ENCODE measurements around the gene CRHR1. TPM values are rescaled to one million over a fixed set of nuclear protein-coding genes. Genes with fewer than 3 reads are reported as not detected.

Gene CRHR1
- total RNA-seq, 2 donors from 2014 or later = 1.4 to 2.1 TPM

DNA sequence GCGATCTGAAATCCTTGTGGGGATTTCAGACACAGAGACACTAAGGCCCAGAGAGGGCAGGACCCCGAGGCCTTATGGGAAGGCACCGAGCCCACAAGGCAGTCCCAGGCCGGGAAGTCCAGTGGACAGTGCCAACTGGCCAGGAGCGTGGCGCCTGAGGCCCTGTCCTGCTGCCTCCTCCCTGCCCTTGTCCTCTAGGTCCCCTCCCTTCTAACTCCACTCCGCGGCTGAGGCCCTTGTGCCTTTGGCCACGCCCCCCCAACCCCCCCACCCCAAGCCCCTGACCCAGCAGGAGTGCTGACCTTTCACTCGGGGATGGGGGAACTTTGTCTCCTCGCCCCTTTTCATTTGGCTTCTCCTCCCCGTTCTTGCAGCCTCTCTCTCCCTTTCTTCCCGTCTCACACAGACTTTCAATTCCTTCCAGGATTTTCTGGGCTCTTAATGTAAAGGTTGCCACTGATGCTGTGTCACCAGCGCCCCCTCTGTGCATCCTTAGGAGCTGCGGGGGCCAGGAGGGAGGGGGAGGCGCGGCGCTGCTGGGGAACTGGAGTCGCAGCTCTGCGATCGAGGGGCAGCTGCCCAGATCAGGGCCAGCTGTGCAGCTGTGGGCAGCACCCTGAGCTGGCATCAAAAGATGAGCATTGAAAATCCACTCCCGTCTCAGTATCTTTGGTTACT is 29.1 kb downstream of the CRHR1 start:
- 27% methylated on average over 22 of the region's 22 CpGs for WGBS

DNA sequence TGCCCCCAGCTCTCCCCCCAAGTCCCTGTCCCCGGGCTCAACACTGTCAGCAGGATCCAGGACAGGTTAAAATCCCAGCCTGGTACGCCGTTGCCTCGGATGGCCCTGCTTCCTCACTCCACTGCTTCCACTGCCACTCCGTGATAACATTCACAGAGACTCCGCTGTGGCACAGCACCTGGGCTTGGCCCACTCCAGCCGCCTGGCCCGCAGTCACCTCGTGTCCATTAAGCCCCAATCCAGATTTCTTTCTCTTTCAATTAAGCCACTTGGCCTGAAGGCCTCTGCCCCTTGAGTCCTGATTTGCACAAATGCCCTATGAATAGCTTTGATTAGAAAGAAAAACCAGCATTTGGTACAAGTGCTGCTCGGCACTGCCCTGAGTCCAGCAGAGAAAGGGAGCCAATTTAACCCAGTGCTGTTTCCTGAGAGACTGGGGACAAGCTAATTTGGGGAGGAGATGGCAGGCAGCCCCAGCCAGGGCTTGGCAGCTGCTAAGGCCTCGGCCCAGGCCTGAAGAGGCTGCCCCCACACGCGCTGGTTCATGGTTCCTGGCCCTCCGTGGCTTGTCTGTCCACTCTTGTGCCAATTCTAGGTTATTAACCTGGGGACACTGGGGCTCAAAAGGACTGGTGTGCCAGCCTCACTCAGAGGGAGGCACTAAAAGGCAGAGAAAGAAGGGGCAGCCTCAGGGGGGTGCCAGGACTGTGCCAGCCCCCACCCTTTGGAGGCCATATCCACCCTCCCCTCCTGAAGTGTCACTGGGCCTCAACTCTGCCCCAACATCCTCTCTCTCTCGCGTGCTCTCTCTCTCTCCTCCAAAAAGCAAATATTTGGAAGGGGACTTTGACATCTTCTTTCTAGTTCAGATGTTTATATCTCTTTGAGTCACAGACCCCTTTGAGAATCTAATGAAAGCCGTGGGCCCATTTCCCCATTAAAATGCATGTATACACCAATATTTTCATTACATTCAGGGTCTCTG is 30.8 kb downstream of the CRHR1 start:
- Histone ChIP-seq H3K36me3 (no peaks in the 10 kb centered on the region), H3K9me3 (no peaks in the 10 kb centered on the region), H3K27ac (no peak overlapping the region), H3K4me3 (no peak overlapping the region), H3K4me1 (replicated peaks) (no peaks in the 10 kb centered on the region), H3K27me3 (replicated peaks; ENCODE audit: insufficient read depth) (no peaks in the 10 kb centered on the region)
- 85% methylated on average over 17 of the region's 17 CpGs for WGBS
- no peak for TF ChIP-seq POLR2A (IDR thresholded peaks at IDR 0.05)
- TF ChIP-seq CTCF (IDR thresholded peaks at IDR 0.05) = no peak
- no peak for TF ChIP-seq POLR2AphosphoS5 (IDR thresholded peaks at IDR 0.05)
- intact Hi-C loops (cut with DNase I) = no loop called here
- no peak for DNase-seq (ENCODE audit: low spot score)

More for the DNA sequence above, 29.1 kb downstream of the CRHR1 start:
- Histone ChIP-seq H3K27me3 (replicated peaks; ENCODE audit: insufficient read depth) (no peaks in the 10 kb centered on the region), H3K4me3 (no peak overlapping the region), H3K27ac (no peak overlapping the region), H3K36me3 (no peaks in the 10 kb centered on the region), H3K4me1 (replicated peaks) (no peaks in the 10 kb centered on the region), H3K9me3 (no peaks in the 10 kb centered on the region)
- no peak for TF ChIP-seq CTCF (IDR thresholded peaks at IDR 0.05)
- intact Hi-C loops (cut with DNase I) = no loop called here
- no peak for DNase-seq (ENCODE audit: low spot score)

- intact Hi-C loops (cut with DNase I) = no loop called here
These were observed 31.6 kb downstream of the CRHR1 start for GRCh38 chr17:45815752-45816151.

DNA sequence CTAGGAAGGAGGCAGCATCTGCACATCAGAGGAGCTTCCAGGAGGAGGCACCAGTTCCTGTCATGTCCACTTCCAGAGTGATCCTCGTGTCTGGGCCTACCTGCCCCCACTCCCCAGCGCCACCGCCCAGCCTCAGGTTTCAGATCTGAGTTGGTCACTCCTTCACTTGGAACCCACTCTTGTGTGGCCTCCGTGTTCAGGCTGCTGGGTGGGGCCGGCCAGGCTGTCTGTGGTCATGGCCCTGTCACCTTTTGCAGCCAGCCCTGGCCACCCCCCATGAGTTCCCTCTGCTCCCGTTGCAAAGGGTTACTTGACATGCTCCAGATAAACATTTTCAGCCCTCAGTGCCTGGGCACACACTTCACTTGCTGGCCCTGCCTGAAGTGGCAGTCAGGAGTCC is 33.9 kb downstream of the CRHR1 start:
- H3K4me1 ChIP-seq (replicated peaks) = no peaks in the 10 kb centered on the region
- H3K27ac ChIP-seq = no peak overlapping the region
- intact Hi-C loops (cut with DNase I) = no loop called here
- TF ChIP-seq CTCF (IDR thresholded peaks at IDR 0.05) (no peak), POLR2A (IDR thresholded peaks at IDR 0.05) (no peak), POLR2AphosphoS5 (IDR thresholded peaks at IDR 0.05) (no peak)
- no peaks in the 10 kb centered on the region for H3K36me3 ChIP-seq
- H3K9me3 ChIP-seq = no peaks in the 10 kb centered on the region
- no peak for DNase-seq (ENCODE audit: low spot score)
- H3K27me3 ChIP-seq (replicated peaks; ENCODE audit: insufficient read depth) = no peaks in the 10 kb centered on the region
- 69% methylated on average over 6 of the region's 6 CpGs for WGBS
- H3K4me3 ChIP-seq = no peak overlapping the region

More at GRCh38 chr17:45815752-45816151, 31.6 kb downstream of the CRHR1 start:
- Histone ChIP-seq H3K4me1 (replicated peaks) (no peaks in the 10 kb centered on the region), H3K27me3 (replicated peaks; ENCODE audit: insufficient read depth) (no peaks in the 10 kb centered on the region), H3K9me3 (no peaks in the 10 kb centered on the region), H3K27ac (no peak overlapping the region), H3K36me3 (no peaks in the 10 kb centered on the region), H3K4me3 (no peak overlapping the region)
- TF ChIP-seq POLR2AphosphoS5 (IDR thresholded peaks at IDR 0.05) (no peak), POLR2A (IDR thresholded peaks at IDR 0.05) (no peak), CTCF (IDR thresholded peaks at IDR 0.05) (no peak)
- no peak for DNase-seq (ENCODE audit: low spot score)
- 91% methylated on average over 6 of the region's 6 CpGs for WGBS
